Hepatic stellate cell (primary cell): ENCODE data around the gene DAP.

Experiments used
- DNase-seq: peaks from one replicate; pipeline ENCODE4 v3.0.0; 2011; ENCODE audit warnings: low spot score

Gene DAP

GRCh38 chr5:10689391-10690081, 71.5 kb downstream of the DAP start:
- DNase-seq = peak; percentile 40

GRCh38 chr5:10688651-10689171, 72.3 kb downstream of the DAP start:
- DNase-seq = no peak

DNA sequence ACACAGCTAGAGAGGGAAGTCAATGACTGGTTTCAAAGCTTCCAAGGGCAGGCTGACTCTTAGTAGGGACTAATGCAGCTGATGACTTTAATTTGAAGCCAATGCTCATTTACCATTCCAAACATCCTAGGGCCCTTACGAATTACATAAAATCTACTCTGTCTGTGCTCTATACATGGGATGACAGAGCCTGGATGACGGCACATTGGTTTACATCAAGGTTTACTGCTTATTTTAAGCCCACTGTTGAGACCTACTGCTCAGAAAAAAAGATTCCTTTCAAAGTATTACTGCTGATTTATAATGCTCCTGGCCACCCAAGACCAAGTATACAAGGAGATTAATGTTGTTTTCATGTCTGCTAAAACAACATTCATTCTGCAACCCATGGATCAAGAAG, 74.1 kb downstream of the DAP start:
- DNase-seq = no peak

- no peak for DNase-seq
Measured at GRCh38 chr5:10685115-10685521, 75.9 kb downstream of the DAP start.

DNA sequence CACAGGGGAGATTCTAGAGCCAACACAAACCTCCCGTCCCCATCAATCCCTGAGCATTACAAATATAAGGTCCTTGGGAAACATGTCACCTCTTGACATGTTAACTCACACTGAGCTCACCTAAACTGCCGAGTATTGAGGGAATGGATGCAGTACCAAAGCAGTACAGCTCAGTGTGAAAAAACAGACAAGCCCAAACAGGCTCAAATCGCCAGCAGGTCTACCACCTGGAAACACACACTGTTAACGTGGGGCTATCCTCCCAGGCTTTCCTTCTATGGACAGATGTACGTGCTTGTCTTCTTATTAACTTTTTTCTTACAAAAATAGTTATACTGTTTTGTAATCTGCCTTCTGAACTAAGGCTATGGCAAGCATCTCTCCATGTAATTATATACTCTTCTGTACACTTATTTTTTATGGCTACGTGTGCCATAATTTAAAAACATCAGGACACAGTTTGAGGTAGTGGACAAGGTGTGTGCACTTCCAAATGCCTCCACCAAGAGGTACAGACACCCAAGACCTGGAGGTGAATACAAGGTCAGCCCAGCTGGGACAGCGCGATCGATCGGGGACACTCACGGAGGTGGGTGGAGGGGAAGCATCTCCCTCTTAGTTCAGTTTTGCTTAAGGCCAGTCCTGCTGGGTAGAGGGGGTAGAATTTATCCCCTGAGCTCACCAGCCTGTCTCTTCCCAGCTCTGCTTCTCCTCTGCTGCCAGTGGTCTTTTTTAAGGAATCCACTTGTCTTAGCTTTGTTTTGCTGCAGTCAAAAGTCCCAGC, 76.5 kb downstream of the DAP start:
- no peak for DNase-seq

DNA sequence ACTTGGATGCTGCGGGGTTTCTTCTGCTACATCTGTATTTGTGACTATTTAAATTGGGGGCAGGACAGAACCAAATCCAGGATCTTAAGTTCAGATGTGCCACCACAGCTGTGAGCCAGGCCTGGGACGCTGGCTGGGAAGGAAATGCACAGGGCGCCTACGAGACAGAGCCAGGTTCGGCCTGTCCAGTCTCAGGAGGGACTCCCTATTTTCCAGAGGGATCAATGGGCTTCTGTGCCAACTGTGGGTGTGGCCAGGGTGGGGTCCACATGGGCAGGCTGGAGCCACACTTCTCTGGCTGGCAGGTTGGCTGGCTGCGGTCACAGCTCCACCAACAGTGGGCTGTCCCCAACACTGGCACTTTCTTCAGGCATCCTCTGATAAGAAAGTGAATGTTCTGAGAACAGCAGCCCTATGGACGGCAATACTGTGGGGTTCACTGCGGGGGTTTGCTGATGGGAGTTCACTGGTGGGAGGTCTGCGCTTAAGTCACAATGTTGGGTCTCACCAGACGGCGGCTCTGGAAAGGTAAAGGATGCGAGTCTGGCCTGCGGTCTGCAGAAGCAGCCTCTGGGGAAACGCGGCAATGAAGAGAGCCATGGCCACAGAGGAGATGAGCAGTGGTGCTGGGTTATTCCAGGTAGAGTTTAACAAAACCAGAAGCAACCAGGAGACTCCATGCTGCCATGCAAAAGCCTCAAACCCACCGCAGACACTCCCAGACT, 78.1 kb downstream of the DAP start:
- DNase-seq = no peak

- no peak for DNase-seq
Measured at GRCh38 chr5:10681731-10682679, 79.0 kb downstream of the DAP start.

DNA sequence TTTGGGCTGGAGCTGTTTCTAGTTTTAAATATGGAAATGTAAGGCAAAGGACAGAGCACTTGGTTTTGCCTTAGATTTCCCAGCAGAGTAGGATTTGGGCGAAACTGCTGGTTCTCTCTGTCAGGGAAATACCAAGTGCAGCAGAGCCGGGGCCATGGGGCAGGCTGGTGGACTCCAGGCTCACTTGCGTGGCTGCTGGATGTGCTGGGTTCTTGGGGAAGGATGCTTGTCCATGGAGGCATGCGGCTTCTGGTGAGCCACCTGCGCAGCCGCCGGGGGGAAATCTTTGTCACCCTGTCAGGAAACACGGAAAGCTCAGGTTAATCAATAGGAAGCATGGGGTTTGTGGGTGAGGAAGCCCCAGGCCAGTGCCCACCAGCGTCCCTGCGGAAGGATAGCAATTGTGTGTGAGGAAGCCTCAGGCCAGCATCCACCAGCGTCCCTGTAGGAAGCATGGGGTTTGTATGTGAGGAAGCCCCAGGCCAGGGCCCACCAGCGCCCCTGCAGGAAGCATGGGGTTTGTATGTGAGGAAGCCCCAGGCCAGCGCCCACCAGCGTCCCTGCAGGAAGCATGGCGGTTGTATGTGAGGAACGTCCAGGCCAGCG, 80.1 kb downstream of the DAP start:
- no peak for DNase-seq

DNA sequence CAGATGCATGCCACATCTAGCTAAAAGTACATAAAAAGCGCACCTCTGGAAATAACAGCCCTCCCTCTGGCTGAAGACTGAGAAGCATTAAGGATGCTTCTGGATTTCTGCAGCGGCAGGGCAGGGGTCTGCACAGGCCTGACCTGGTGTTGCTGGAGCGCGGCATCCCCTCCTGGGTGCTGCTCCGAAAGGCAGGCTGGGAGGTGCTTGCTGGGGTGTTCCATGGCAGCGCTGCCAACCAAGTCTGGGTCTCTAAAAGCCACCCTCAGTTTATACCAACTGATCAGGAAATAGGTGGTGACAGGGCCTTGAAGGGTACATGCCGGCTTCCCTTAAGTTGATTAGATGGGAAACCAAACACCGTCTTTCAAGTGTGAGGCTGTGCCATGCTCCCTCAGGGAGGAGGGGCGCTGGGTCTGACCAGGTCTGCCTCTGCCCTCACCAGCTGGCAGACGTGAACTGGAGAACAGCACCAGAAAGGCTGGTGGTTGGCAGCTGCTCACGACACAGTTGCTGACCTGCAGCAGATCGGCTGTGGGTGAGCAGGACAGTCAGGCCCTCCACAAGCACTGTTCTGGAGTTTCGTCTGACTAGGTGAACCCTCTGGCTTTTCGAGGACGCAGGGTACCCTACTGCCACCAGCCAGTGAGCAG, 81.6 kb downstream of the DAP start:
- no peak for DNase-seq

DNA sequence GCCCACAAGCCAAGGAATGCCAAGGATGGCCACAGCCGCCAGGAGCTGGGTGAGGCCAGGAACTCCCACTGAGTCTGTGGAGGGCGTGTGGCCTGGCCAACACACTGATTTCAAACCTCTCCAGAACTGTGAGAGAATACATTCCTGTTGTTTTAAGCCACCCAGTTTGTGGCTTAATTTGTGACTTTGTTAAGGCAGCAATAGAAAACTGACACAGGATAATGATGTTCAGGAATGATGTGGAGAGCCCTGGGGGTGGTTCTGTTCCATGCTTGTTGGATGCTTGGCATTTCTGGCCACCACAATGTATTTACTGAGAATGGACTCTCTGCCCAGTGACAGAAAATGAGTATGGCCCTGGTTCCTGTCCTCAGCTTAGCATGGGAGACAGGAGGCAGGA, 82.8 kb downstream of the DAP start:
- peak; percentile 45 for DNase-seq

DNA sequence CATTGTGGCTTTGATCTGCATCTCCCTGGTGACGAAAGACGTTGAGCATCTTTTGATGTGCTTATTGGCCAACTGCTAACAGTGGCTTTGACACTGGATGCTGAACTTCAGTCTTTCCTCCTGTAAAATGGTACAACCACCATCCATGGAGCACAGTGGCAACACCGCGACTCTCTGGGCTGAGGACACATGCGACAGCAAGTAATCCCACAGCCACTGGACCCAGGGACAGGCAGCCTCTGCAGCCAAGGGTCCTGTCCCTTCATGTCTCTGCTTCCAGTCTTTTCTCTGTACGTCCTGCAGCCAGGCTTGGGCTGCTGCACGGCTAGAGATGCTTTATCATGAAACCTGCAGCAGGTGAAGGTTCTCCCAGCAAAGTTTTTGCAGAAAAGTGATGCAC, 83.5 kb downstream of the DAP start:
- DNase-seq = no peak

DNA sequence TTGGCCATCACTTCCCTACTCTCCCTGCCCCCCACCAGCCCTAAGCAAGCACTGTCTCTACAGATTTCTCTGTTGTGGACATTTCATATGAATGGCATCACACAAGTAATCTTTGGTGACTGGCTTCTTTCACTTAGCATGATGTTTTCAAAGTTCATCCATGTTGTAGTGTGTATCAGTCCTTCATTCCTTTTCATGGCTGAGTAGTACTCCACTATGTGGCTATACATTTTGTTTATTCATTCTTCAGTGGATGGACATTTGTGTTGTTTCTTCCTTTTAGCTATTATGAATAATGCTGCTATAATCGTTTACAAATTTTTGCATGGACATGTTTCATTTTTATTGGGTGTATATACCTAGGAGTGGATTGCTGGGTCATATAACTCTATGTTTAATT, 84.1 kb downstream of the DAP start:
- DNase-seq = no peak

DNA sequence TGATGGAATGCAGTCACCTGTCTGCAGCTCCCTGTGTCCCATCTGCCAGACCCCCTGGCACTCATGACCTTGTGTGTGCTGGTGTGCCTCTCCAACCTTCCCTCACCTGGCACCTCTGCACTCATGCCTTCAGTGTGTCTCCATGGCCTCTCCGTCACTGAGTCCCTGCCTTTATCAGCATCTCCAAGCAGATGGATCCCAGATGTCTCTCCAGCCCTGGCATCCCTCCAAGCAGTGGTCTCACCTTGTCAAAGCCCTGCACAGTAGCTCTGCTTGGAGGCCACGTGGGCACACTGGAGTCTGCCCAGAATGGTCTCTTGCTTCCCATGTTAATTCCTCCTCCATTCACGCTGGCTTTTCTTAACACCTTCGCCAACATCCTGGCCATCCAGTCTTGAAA, 84.8 kb downstream of the DAP start:
- no peak for DNase-seq

- DNase-seq = no peak
Measured at GRCh38 chr5:10675177-10675700, 85.8 kb downstream of the DAP start.

DNA sequence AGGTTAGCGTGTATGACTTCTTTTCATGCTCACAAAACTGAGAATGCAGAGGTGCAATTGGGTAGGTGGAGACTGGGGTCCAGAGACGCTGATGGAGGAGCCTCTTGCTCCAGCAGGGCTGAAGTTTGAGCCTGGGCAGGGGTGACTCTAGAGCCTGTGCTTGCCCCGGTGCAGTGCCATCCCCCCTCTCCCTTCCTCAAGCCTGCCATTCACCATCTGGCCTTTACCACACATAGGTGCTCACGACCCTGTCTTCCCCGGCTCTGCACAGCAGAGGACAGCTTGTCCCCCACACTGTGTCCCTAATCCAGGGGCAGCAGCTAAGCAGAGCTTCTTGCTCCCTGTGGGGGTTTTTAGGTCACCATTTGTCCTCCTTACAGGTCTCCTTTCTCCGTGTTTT, 86.5 kb downstream of the DAP start:
- no peak for DNase-seq

DNA sequence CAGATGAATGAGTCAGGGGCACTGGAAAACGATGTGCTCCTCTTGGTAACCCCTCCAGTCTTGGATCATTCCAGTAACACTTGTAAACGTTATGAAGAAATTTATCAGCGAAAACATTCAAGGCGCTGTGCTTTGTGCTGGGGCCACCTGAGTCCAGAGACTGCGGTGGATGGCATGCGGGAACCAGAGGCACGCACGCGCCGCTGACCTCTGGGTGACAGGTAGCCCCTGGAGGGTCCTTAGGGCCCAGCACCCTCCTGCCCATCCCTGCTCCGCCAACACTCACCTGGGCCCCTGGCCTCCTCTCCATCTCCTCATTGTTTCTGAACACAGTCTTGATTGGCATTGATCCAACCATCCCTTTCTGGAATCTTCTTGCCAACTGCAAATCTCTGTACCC, 86.9 kb downstream of the DAP start:
- DNase-seq = no peak

GRCh38 chr5:10673407-10673806, 87.6 kb downstream of the DAP start:
- DNase-seq = no peak

DNA sequence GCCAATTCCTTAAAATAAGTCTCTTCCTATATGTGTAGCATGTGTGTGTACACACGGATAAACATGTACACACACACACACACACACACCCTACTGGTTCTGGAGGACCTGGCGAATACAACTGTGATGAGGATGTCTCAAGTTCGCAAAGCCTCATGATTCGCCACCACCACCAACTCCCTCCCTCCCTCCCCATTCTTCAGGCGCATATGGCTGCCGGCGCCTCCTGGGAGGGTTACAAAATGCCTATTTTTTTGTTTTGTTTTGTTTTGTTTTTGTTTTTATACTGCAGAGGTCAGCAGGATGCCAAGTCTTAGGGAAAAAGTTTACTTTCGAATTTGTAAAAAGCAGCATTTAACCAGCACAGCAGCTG, 88.0 kb downstream of the DAP start:
- no peak for DNase-seq

DNA sequence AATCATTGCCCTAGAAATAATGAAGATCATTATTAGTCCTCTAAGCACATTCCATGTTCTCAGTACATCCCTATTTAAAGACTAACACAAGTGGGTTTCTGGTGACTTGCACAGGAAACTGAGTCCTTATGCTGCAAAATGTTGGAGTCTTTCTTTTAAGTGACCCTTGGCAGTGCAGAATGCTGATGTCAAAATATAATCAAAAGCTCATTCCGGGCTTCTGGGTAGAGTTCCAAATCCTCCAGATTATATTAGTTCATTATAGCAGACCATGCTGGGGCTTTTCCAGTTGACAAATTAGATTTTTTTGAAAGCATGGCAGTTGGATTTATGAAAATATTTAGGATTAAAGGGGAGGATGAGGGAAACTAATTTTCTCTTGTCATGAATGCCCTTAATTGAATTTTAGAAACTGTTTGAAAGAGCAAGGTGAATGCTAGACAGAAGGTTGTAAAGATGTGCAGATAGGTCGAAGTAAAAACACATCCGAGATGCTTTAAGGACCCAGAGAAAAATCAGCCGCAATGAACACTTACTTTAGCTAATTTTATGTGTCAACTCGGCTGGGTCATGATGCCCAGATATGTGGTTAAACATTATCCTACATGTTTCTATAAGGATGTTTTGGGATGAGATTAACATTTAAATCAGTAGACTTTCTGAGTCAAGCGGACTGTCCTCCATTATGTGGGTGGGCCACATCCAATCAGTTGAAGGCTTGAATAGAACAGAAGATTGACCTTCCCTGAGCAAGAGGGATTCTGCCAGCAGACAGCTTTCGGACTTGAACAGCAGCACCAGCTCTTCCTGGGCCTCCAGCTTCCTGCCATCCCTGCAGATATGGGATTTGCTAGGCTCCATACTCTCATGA, 88.7 kb downstream of the DAP start:
- no peak for DNase-seq
